Stimulated activated CD8-positive, alpha-beta memory T cell treated with anti-CD3 and anti-CD28 coated beads, Interleukin-12 subunit alpha, Interleukin-12 subunit beta, amount 100 ng/mL, for 1 hour (primary cell): ENCODE measurements around the gene IGFL1.
"Not testable (repeated sequence)": the region's sequence is repeated elsewhere in the genome, so short reads cannot be mapped to it uniquely, and the experiment has no call there.

Experiments used
- DNase-seq: peaks from one replicate; pipeline ENCODE4 v3.0.0-alpha.2; 2020; ENCODE audit warnings: low read depth

IGFL1 gene

GRCh38 chr19:46229442-46229841, at the start of gene IGFL1:
TSS of gene IGFL1 (plus strand) at chr19:46229742. CDS start at chr19:46229775, 33 bp downstream.
- DNase-seq, result no peak

- DNase-seq, result no peak
Measured at GRCh38 chr19:46180701-46181387, 48.7 kb upstream of the IGFL1 start.

- no peak for DNase-seq
Measured at GRCh38 chr19:46181388-46181779, 48.2 kb upstream of the IGFL1 start.

- no peak for DNase-seq
Measured at GRCh38 chr19:46182476-46182875, 47.1 kb upstream of the IGFL1 start.

GRCh38 chr19:46184775-46185710, 44.5 kb upstream of the IGFL1 start:
- not testable (repeated sequence) for DNase-seq

- no peak for DNase-seq
Measured at GRCh38 chr19:46186101-46186716, 43.3 kb upstream of the IGFL1 start.

GRCh38 chr19:46186717-46187101, 42.8 kb upstream of the IGFL1 start:
- DNase-seq, result no peak

- no peak for DNase-seq
Measured at GRCh38 chr19:46189971-46190888, 39.3 kb upstream of the IGFL1 start.

- no peak for DNase-seq
Measured at GRCh38 chr19:46191356-46191755, 38.2 kb upstream of the IGFL1 start.

GRCh38 chr19:46191972-46192371, 37.6 kb upstream of the IGFL1 start:
- no peak for DNase-seq

GRCh38 chr19:46192626-46192991, 36.9 kb upstream of the IGFL1 start:
- DNase-seq, result not testable (repeated sequence)

GRCh38 chr19:46192992-46193650, 36.4 kb upstream of the IGFL1 start:
- no peak for DNase-seq

- no peak for DNase-seq
Measured at GRCh38 chr19:46193678-46194077, 35.9 kb upstream of the IGFL1 start.

- DNase-seq, result no peak
Measured at GRCh38 chr19:46195104-46195503, 34.4 kb upstream of the IGFL1 start.

- not testable (repeated sequence) for DNase-seq
Measured at GRCh38 chr19:46195919-46196318, 33.6 kb upstream of the IGFL1 start.

GRCh38 chr19:46196410-46197124, 33.0 kb upstream of the IGFL1 start:
- no peak for DNase-seq

- DNase-seq, result no peak
Measured at GRCh38 chr19:46197314-46198070, 32.0 kb upstream of the IGFL1 start.

GRCh38 chr19:46198756-46199155, 30.8 kb upstream of the IGFL1 start:
- DNase-seq, result no peak

GRCh38 chr19:46201454-46202310, 27.9 kb upstream of the IGFL1 start:
- DNase-seq, result no peak
